IMR-90 (cell line): ENCODE data around the gene LTB4R. TPM values are rescaled to one million over a fixed set of nuclear protein-coding genes. Genes with fewer than 3 reads are reported as not detected.

Source experiments
- ATAC-seq: fragments of 200-7000 bp; cut with Tn5 transposase; 2 replicates; pipeline ENCODE4 v1.9.1; 2020; ENCODE audit warnings: low read depth, mild to moderate bottlenecking, moderate library complexity
- BruUV-seq: library from RNA; stranded (reverse); fragments of 400-500 nt; replicated peaks from 2 replicates; lab custom pipeline; 2021; lab: Mats Ljungman, UMichigan
- CTCF ChIA-PET: fragments of 300-600 bp; formaldehyde crosslinking; extraction: SDS; loops from one replicate; lab custom pipeline; 2021; ENCODE audit warnings: antibody characterized with exemption; lab: Yijun Ruan, JAX
- POLR2A ChIA-PET: fragments of 300-600 bp; sonication (Branson Sonifier 250); formaldehyde crosslinking; loops from one replicate; lab custom pipeline; 2022; ENCODE audit warnings: antibody characterized with exemption; ENCODE audit not compliant: unreplicated experiment; lab: Charles Lee
- DNase-seq: peaks from one replicate; pipeline ENCODE4 v3.0.0; 2013
- H2AFZ ChIP-seq: replicated peaks from 2 replicates; pipeline ENCODE3; 2013; ENCODE audit warnings: low read length, mild to moderate bottlenecking; ENCODE audit not compliant: poor library complexity
- H2AK5ac ChIP-seq: 2 replicates; pipeline ENCODE4 v1.6.1; 2013; ENCODE audit warnings: low read depth, low read length, inconsistent platforms
- H2AK9ac ChIP-seq: replicated peaks from 2 replicates; pipeline ENCODE3; 2013; ENCODE audit warnings: mild to moderate bottlenecking, low read depth, low read length, moderate library complexity; ENCODE audit not compliant: poor library complexity
- H2BK120ac ChIP-seq: 2 replicates; pipeline ENCODE4 v1.6.1; 2013; ENCODE audit warnings: low read depth, low read length, inconsistent platforms
- H2BK15ac ChIP-seq: 3 replicates; pipeline ENCODE4 v1.6.1; 2013; ENCODE audit warnings: low read depth, low read length, inconsistent platforms
- H2BK20ac ChIP-seq: 2 replicates; pipeline ENCODE4 v1.6.1; 2013; ENCODE audit warnings: low read depth, mild to moderate bottlenecking, inconsistent platforms, low read length, moderate library complexity
- H2BK5ac ChIP-seq: 2 replicates; pipeline ENCODE4 v1.6.1; 2013; ENCODE audit warnings: mild to moderate bottlenecking, low read depth, low read length, inconsistent platforms; ENCODE audit not compliant: poor library complexity, severe bottlenecking
- H3K14ac ChIP-seq: replicated peaks from 2 replicates; pipeline ENCODE4 v1.6.1; 2013; ENCODE audit warnings: low read depth, low read length, inconsistent platforms
- H3K18ac ChIP-seq: 2 replicates; pipeline ENCODE4 v1.6.1; 2013; ENCODE audit warnings: low read depth, low read length, control low read depth
- H3K23ac ChIP-seq: 2 replicates; pipeline ENCODE4 v1.6.1; 2013; ENCODE audit warnings: low read depth, low read length, inconsistent platforms
- H3K27ac ChIP-seq: 2 replicates; pipeline ENCODE4 v1.5.1; 2013; ENCODE audit warnings: mild to moderate bottlenecking, control low read depth, low read length; ENCODE audit not compliant: insufficient read depth
- H3K27me3 ChIP-seq: 2 replicates; pipeline ENCODE4 v1.6.1; 2013; ENCODE audit warnings: low read length; ENCODE audit not compliant: control insufficient read depth, insufficient read depth
- H3K36me3 ChIP-seq: 2 replicates; pipeline ENCODE4 v1.6.1; 2013; ENCODE audit warnings: low read length, mixed read lengths; ENCODE audit not compliant: control insufficient read depth, insufficient read depth
- H3K4ac ChIP-seq: 2 replicates; pipeline ENCODE4 v1.6.1; 2013; ENCODE audit warnings: low read depth, low read length, inconsistent platforms
- H3K4me1 ChIP-seq: 2 replicates; pipeline ENCODE4 v1.6.1; 2013; ENCODE audit warnings: low read length, mixed read lengths; ENCODE audit not compliant: control insufficient read depth, insufficient read depth
- H3K4me2 ChIP-seq: 2 replicates; pipeline ENCODE4 v1.6.1; 2013; ENCODE audit warnings: low read depth, mild to moderate bottlenecking, control low read depth, low read length, moderate library complexity
- H3K4me3 ChIP-seq: 2 replicates; pipeline ENCODE4 v1.5.1; 2013; ENCODE audit warnings: low read depth, mild to moderate bottlenecking, control low read depth, low read length, moderate library complexity; ENCODE audit not compliant: insufficient read depth
- H3K56ac ChIP-seq: 2 replicates; pipeline ENCODE4 v1.6.1; 2013; ENCODE audit warnings: low read length, inconsistent platforms; ENCODE audit not compliant: insufficient read depth; ENCODE audit errors: extremely low read depth
- H3K79me1 ChIP-seq, 2 experiments: 2 replicates each; pipeline ENCODE4 v1.6.1; 2013; ENCODE audit warnings: low read length in 2 of 2, inconsistent platforms in 1 of 2, low read depth in 1 of 2
- H3K9ac ChIP-seq: 2 replicates; pipeline ENCODE4 v1.6.1; 2013; ENCODE audit warnings: low read depth, low read length, control low read depth
- H3K9me1 ChIP-seq: 2 replicates; pipeline ENCODE4 v1.6.1; 2013; ENCODE audit warnings: low read length, inconsistent platforms; ENCODE audit not compliant: insufficient read depth
- H3K9me3 ChIP-seq: 2 replicates; pipeline ENCODE4 v1.6.1; 2013; ENCODE audit warnings: low read length; ENCODE audit not compliant: control insufficient read depth, insufficient read depth
- H4K20me1 ChIP-seq: 2 replicates; pipeline ENCODE4 v1.6.1; 2013; ENCODE audit warnings: low read length, inconsistent platforms; ENCODE audit not compliant: insufficient read depth
- H4K5ac ChIP-seq: 2 replicates; pipeline ENCODE4 v1.6.1; 2013; ENCODE audit warnings: mild to moderate bottlenecking, low read depth, low read length, control low read depth
- H4K8ac ChIP-seq, 2 experiments: 2 replicates each; pipeline ENCODE4 v1.6.1; 2013; ENCODE audit warnings: low read depth in 2 of 2, low read length in 2 of 2, control low read depth in 1 of 2, inconsistent platforms in 1 of 2
- H4K91ac ChIP-seq: 2 replicates; pipeline ENCODE4 v1.6.1; 2013; ENCODE audit warnings: low read depth, low read length, inconsistent platforms; ENCODE audit not compliant: insufficient read depth
- BHLHE40 ChIP-seq: fragments of 150-350 bp; IDR thresholded peaks from 2 replicates; pipeline ENCODE4 v1.6.1; 2016; ENCODE audit warnings: mild to moderate bottlenecking, low read depth, low read length
- CHD1 ChIP-seq: IDR thresholded peaks from 2 replicates; pipeline ENCODE4 v1.6.1; 2012; ENCODE audit warnings: low read depth, low read length, improper control_type of control experiment
- FOS ChIP-seq: fragments of 150-350 bp; IDR thresholded peaks from 2 replicates; pipeline ENCODE4 v1.6.1; 2016; ENCODE audit warnings: low read depth, low read length
- MAFK ChIP-seq: IDR thresholded peaks from 2 replicates; pipeline ENCODE4 v1.6.1; 2012; ENCODE audit warnings: low read depth, low read length, improper control_type of control experiment
- MXI1 ChIP-seq: IDR thresholded peaks from 2 replicates; pipeline ENCODE4 v1.6.1; 2012; ENCODE audit warnings: low read depth, mild to moderate bottlenecking, low read length, moderate library complexity, borderline replicate concordance
- RCOR1 ChIP-seq: IDR thresholded peaks from 2 replicates; pipeline ENCODE4 v1.6.1; 2012; ENCODE audit warnings: mild to moderate bottlenecking, low read length, improper control_type of control experiment; ENCODE audit not compliant: insufficient replicate concordance
- WGBS, 2 experiments: methylation state at CpG; one replicate each; pipeline versions ENCODE4 v1.1.5 to v1.1.7; 2013; ENCODE audit warnings: missing lambda C conversion rate in 2 of 2; ENCODE audit not compliant: insufficient read length in 1 of 2; ENCODE audit errors: extremely low coverage in 2 of 2; 5-methylcytosine and 5-hydroxymethylcytosine counted together
- dilution Hi-C: fragments of 300-500 bp; cut with HindIII; formaldehyde crosslinking; loops from one replicate; pipeline ENCODE4 v1.14.3; 2018; ENCODE audit warnings: low sequenced_read_pairs; ENCODE audit not compliant: unreplicated experiment
- in situ Hi-C: fragments of 300-500 bp; cut with MboI; formaldehyde crosslinking; loops from 3 replicates; pipeline ENCODE4 v1.14.3; 2019; ENCODE audit warnings: low sequenced_read_pairs, inconsistent platforms, mixed read lengths
- intact Hi-C: fragments of 100-400 bp; cut with micrococcal nuclease; formaldehyde crosslinking; loops from 2 replicates; pipeline ENCODE4 v1.10.0; 2022
- polyA plus RNA-seq, 3 experiments: library from polyadenylated mRNA; depleted of rRNA; stranded (reverse); fragments of >200 nt; gene quantifications; 2 replicates each; pipeline ENCODE4 v1.2.3, GENCODE V29; 2012; ENCODE audit warnings: low replicate concordance in 1 of 3
- total RNA-seq: library from RNA; depleted of rRNA; stranded (reverse); fragments of >200 nt; gene quantifications from 2 replicates; pipeline ENCODE4 v1.2.3, GENCODE V29; 2012
- TF ChIP-seq, protein P1 (sequence below): fragments of 150-350 bp; IDR thresholded peaks from 2 replicates; pipeline ENCODE4 v1.6.1; 2017; ENCODE audit warnings: mild to moderate bottlenecking, antibody characterized with exemption, low read length, low read depth

LTB4R gene
- total and polyA plus RNA-seq, 2 of the 4 experiments (the other 2 are of a cell fraction): 0.18 to 2.3 TPM

DNA sequence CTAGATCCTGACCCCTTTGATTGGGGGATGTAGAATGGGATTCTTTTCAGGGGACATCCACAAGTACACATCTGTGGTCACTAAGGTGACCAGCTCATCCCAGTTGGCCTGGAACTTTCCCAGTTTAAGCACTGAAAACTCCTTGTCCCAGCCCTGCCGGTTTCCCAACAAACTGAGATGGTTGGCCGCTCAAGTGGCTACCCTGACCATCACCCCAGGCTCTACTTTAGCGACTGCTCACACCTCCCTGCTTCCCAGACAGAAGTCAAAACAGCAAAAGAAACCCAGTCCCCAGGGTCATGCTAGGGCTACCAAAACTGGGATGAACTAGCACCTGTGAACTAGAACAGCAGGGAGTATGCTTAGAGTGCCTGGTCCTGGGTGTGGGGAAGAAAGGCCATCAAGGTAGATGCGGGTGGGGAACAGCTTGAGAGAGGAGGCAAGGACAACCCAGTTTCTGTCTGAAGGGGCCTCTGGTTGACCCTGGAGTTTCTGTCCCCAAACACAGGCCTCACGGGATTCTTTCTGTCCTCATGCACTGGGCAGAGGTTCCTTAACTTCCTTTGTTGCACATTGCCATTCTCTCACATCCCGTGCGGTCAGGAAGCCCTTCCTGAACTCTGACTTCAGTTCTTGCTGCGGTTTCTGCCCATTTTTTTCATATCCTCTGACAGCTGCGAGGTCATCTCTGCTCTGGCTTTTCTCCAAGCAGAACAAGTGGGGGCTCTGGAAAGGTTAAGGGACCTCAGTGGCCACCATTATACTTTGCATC is 1.6 kb downstream of the LTB4R start:
- no peak for ATAC-seq
- BruUV-seq: no TSS peak
- POLR2A ChIA-PET: no interaction called here

More for the DNA sequence above, 1.6 kb downstream of the LTB4R start:
- Histone ChIP-seq H2BK120ac (no peak overlapping the region), H2BK5ac (no peak overlapping the region), H3K18ac (no peak overlapping the region), H3K4me1 (peaks cover 10% of the 10 kb centered on the region; the same call in 1 of the 2 replicates), H3K9me1 (peaks cover 11% of the 10 kb centered on the region; the same call in 1 of the 2 replicates), H3K9me3 (no peaks in the 10 kb centered on the region), H4K8ac (no peak overlapping the region), H4K5ac (no peak overlapping the region), H3K9ac (no peak overlapping the region), H4K91ac (no peak overlapping the region), H4K20me1 (peaks cover 8% of the 10 kb centered on the region; the same call in 1 of the 2 replicates), H3K4me2 (no peak overlapping the region), H3K23ac (no peak overlapping the region), H3K4ac (no peak overlapping the region), H3K36me3 (no peaks in the 10 kb centered on the region), H2BK15ac (no peak overlapping the region), H3K56ac (no peak overlapping the region), H3K27ac (no peak overlapping the region), H3K14ac (no peak overlapping the region), H3K27me3 (peaks cover 19% of the 10 kb centered on the region; the same call in 1 of the 2 replicates), H3K79me1 (peaks cover 3 to 8% of the 10 kb centered on the region in 2 experiments; a peak in 1 of 4 replicates), H2BK20ac (no peak overlapping the region), H2AK9ac (no peak overlapping the region), H2AFZ (no peak overlapping the region), H3K4me3 (no peak overlapping the region), H2AK5ac (no peak overlapping the region)
- intact Hi-C loops (no loop called here), dilution Hi-C loops (no loop called here), in situ Hi-C loops (no loop called here)
- TF ChIP-seq CHD1 (no peak), RCOR1 (no peak), FOS (no peak), MAFK (no peak), MXI1 (no peak), BHLHE40 (peak; percentile 17; the same call in 1 of the 2 replicates)
- TF ChIP-seq, protein P1, sequence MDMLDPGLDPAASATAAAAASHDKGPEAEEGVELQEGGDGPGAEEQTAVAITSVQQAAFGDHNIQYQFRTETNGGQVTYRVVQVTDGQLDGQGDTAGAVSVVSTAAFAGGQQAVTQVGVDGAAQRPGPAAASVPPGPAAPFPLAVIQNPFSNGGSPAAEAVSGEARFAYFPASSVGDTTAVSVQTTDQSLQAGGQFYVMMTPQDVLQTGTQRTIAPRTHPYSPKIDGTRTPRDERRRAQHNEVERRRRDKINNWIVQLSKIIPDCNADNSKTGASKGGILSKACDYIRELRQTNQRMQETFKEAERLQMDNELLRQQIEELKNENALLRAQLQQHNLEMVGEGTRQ: no peak
- CTCF ChIA-PET: interaction anchor here (1.3 kb wide), 1 partner anchor 21 kb away, joined by 6 read pairs; no protein-coding TSS in a partner anchor
- DNase-seq: peak; percentile 22
- no CpG with 5 or more reads among the region's 9 CpGs for WGBS, 2 experiments
